Astrocyte of the cerebellum (primary cell): ENCODE data around the gene CDC42BPB.

Experiments used
- DNase-seq: peaks from one replicate; pipeline ENCODE4 v3.0.0-alpha.2; 2011; ENCODE audit warnings: low read depth
- H3K4me3 ChIP-seq: 2 replicates; pipeline ENCODE4 v1.5.1; 2011; ENCODE audit warnings: mild to moderate bottlenecking, low read depth, low read length, moderate library complexity
- CTCF ChIP-seq: IDR thresholded peaks from 2 replicates; pipeline ENCODE4 v1.5.1; 2012; ENCODE audit warnings: low read length, low read depth, moderate library complexity, mild to moderate bottlenecking; ENCODE audit errors: missing control alignments
- in situ Hi-C: cut with HindIII; loops from 2 replicates; pipeline ENCODE4 v1.10.0; 2017; ENCODE audit warnings: low sequenced_read_pairs

Gene CDC42BPB

GRCh38 chr14:102917056-102917385 lies 140.3 kb downstream of the CDC42BPB start:
- no peak for DNase-seq
- in situ Hi-C loops: no loop called here
- no peak overlapping the region for H3K4me3 ChIP-seq
- TF ChIP-seq CTCF: no peak

- no peak for DNase-seq
- no peak overlapping the region for H3K4me3 ChIP-seq
- TF ChIP-seq CTCF: no peak
- in situ Hi-C loops: no loop called here
These were observed 140.8 kb downstream of the CDC42BPB start for GRCh38 chr14:102916347-102917055.

- in situ Hi-C loops: no loop called here
- TF ChIP-seq CTCF: no peak
These were observed 141.8 kb downstream of the CDC42BPB start for GRCh38 chr14:102915292-102916110.

GRCh38 chr14:102914474-102915291 lies 142.7 kb downstream of the CDC42BPB start:
- TF ChIP-seq CTCF: no peak
- no peak for DNase-seq

More at GRCh38 chr14:102915292-102916110, 141.8 kb downstream of the CDC42BPB start:
- H3K4me3 ChIP-seq: no peak overlapping the region
- no peak for DNase-seq

GRCh38 chr14:102913341-102914211 lies 143.8 kb downstream of the CDC42BPB start:
- no peak overlapping the region for H3K4me3 ChIP-seq
- in situ Hi-C loops: no loop called here
- DNase-seq: no peak
- TF ChIP-seq CTCF: no peak

More at GRCh38 chr14:102914474-102915291, 142.7 kb downstream of the CDC42BPB start:
- H3K4me3 ChIP-seq: no peak overlapping the region
- in situ Hi-C loops: no loop called here
